H1 (cell line): ENCODE measurements around the gene PATJ. TPM values are rescaled to one million over a fixed set of nuclear protein-coding genes. Genes with fewer than 3 reads are reported as not detected.

ENCODE experiments used
- CTCF ChIA-PET: fragments of 300-600 bp; sonication (Branson Sonifier 250); formaldehyde crosslinking; loops from one replicate; lab custom pipeline; 2021; ENCODE audit not compliant: partially characterized antibody; lab: Charles Lee
- POLR2A ChIA-PET: fragments of 300-600 bp; sonication (Branson Sonifier 250); formaldehyde crosslinking; loops from one replicate; lab custom pipeline; 2021; ENCODE audit warnings: inconsistent platforms; ENCODE audit not compliant: partially characterized antibody; lab: Charles Lee
- DNase-seq, 2 experiments: peaks; one replicate each; pipeline versions ENCODE4 v3.0.0 to v3.0.0-alpha.2; 2010 to 2022; ENCODE audit warnings: low spot score in 2 of 2, low read depth in 1 of 2, mixed read lengths in 1 of 2
- FAIRE-seq: peaks from 2 replicates; lab custom pipeline; 2011; peaks lifted over from hg19 to GRCh38; lab: Jason Lieb, UNC
- H2AFZ ChIP-seq: 2 replicates; pipeline ENCODE4 v1.8.1; 2012; ENCODE audit warnings: low read length, inconsistent platforms
- H2AK5ac ChIP-seq: 2 replicates; pipeline ENCODE4 v1.6.1; 2013; ENCODE audit warnings: low read depth, low read length
- H2BK120ac ChIP-seq: replicated peaks from 2 replicates; pipeline ENCODE3; 2013; ENCODE audit warnings: low read depth, low read length, inconsistent platforms
- H2BK12ac ChIP-seq: 2 replicates; pipeline ENCODE4 v1.6.1; 2013; ENCODE audit warnings: low read depth, low read length
- H2BK15ac ChIP-seq: 2 replicates; pipeline ENCODE4 v1.6.1; 2013; ENCODE audit warnings: low read length
- H2BK20ac ChIP-seq: 2 replicates; pipeline ENCODE4 v1.6.1; 2013; ENCODE audit warnings: low read length
- H2BK5ac ChIP-seq: 2 replicates; pipeline ENCODE4 v1.6.1; 2013; ENCODE audit warnings: low read depth, low read length
- H3K14ac ChIP-seq: 2 replicates; pipeline ENCODE4 v1.6.1; 2013; ENCODE audit warnings: inconsistent platforms; ENCODE audit not compliant: insufficient read length
- H3K18ac ChIP-seq: 2 replicates; pipeline ENCODE4 v1.6.1; 2013; ENCODE audit warnings: low read length; ENCODE audit errors: extremely low read depth
- H3K23ac ChIP-seq: 2 replicates; pipeline ENCODE4 v1.6.1; 2013; ENCODE audit warnings: inconsistent platforms; ENCODE audit not compliant: insufficient read length
- H3K23me2 ChIP-seq: 2 replicates; pipeline ENCODE4 v1.6.1; 2013; ENCODE audit warnings: low read depth, low read length
- H3K27ac ChIP-seq: 2 replicates; pipeline ENCODE4 v1.6.1; 2011; ENCODE audit warnings: low read depth, low read length, inconsistent platforms
- H3K27me3 ChIP-seq, 4 experiments: replicated peaks in 1 of 4; 1 replicate in 1 of 4; 2 replicates in 3 of 4; pipeline versions ENCODE4 v1.6.1 to v1.8.1; 2011 to 2013; ENCODE audit warnings: low read length in 3 of 4, mild to moderate bottlenecking in 3 of 4, inconsistent platforms in 2 of 4, mixed read lengths in 2 of 4, moderate library complexity in 1 of 4; ENCODE audit not compliant: control insufficient read depth in 3 of 4, insufficient read depth in 3 of 4; ENCODE audit errors: extremely low read depth in 1 of 4
- H3K36me3 ChIP-seq, 4 experiments: 2 replicates each; pipeline versions ENCODE4 v1.6.1 to v1.8.1; 2011 to 2013; ENCODE audit warnings: mild to moderate bottlenecking in 4 of 4, low read length in 3 of 4, moderate library complexity in 2 of 4, control low read depth in 1 of 4, inconsistent platforms in 1 of 4; ENCODE audit not compliant: insufficient read depth in 4 of 4, control insufficient read depth in 2 of 4
- H3K4ac ChIP-seq: replicated peaks from 2 replicates; pipeline ENCODE3; 2013; ENCODE audit warnings: low read length, low read depth, mixed read lengths, inconsistent platforms; ENCODE audit not compliant: insufficient read length
- H3K4me1 ChIP-seq, 4 experiments: replicated peaks in 1 of 4; 1 replicate in 1 of 4; 2 replicates in 3 of 4; pipeline versions ENCODE4 v1.6.1 to v1.8.1; 2011 to 2013; ENCODE audit warnings: low read length in 3 of 4, inconsistent platforms in 2 of 4, mixed read lengths in 1 of 4; ENCODE audit not compliant: insufficient read depth in 4 of 4, control insufficient read depth in 3 of 4
- H3K4me2 ChIP-seq, 2 experiments: 2 replicates each; pipeline versions ENCODE4 v1.6.1 to v1.8.1; 2011 to 2013; ENCODE audit warnings: low read depth in 2 of 2, low read length in 2 of 2, control low read depth in 1 of 2, inconsistent platforms in 1 of 2, mild to moderate bottlenecking in 1 of 2; ENCODE audit not compliant: insufficient read depth in 1 of 2
- H3K4me3 ChIP-seq, 4 experiments: fragments of 200-600, 300-600 bp in 1 of 4; sonication (generic), shearing (Covaris generic), sonication (Bioruptor Twin) in 1 of 4; 2 replicates each; pipeline versions ENCODE4 v1.5.1 to v1.8.1; 2011 to 2016; ENCODE audit warnings: low read length in 4 of 4, low read depth in 3 of 4, control low read depth in 2 of 4, inconsistent platforms in 2 of 4, mild to moderate bottlenecking in 2 of 4, mixed read lengths in 1 of 4, moderate library complexity in 1 of 4; ENCODE audit not compliant: insufficient read depth in 2 of 4; ENCODE audit errors: extremely low read depth in 1 of 4
- H3K56ac ChIP-seq: replicated peaks from 2 replicates; pipeline ENCODE3; 2013; ENCODE audit warnings: low read depth, mild to moderate bottlenecking, mixed read lengths, low read length, inconsistent platforms; ENCODE audit not compliant: insufficient read length
- H3K79me1 ChIP-seq: 2 replicates; pipeline ENCODE4 v1.6.1; 2013; ENCODE audit warnings: low read depth, low read length, control low read depth
- H3K79me2 ChIP-seq, 2 experiments: 2 replicates each; pipeline versions ENCODE4 v1.6.1 to v1.8.1; 2012 to 2013; ENCODE audit warnings: low read length in 2 of 2, mild to moderate bottlenecking in 2 of 2, inconsistent platforms in 1 of 2; ENCODE audit not compliant: insufficient read depth in 2 of 2, control insufficient read depth in 1 of 2
- H3K9ac ChIP-seq, 4 experiments: replicated peaks in 1 of 4; 1 replicate in 1 of 4; 2 replicates in 3 of 4; pipeline versions ENCODE4 v1.6.1 to v1.8.1; 2011 to 2013; ENCODE audit warnings: low read depth in 3 of 4, low read length in 3 of 4, control low read depth in 2 of 4, mild to moderate bottlenecking in 2 of 4, moderate library complexity in 2 of 4, inconsistent platforms in 1 of 4; ENCODE audit errors: extremely low read depth in 1 of 4
- H3K9me3 ChIP-seq, 2 experiments: 2 replicates each; pipeline versions ENCODE4 v1.6.1 to v1.8.1; 2012 to 2013; ENCODE audit warnings: mild to moderate bottlenecking in 2 of 2, moderate library complexity in 2 of 2, control low read depth in 1 of 2, inconsistent platforms in 1 of 2, low read depth in 1 of 2, low read length in 1 of 2, mixed read lengths in 1 of 2; ENCODE audit not compliant: insufficient read depth in 2 of 2
- H4K20me1 ChIP-seq, 2 experiments: replicated peaks in 1 of 2; 2 replicates each; pipeline versions ENCODE3 to v1.8.1; 2011 to 2013; ENCODE audit warnings: inconsistent platforms in 2 of 2, low read length in 2 of 2, mild to moderate bottlenecking in 1 of 2; ENCODE audit not compliant: insufficient read depth in 2 of 2, control insufficient read depth in 1 of 2
- H4K5ac ChIP-seq: 2 replicates; pipeline ENCODE4 v1.6.1; 2013; ENCODE audit warnings: low read length, low read depth, mixed read lengths, inconsistent platforms; ENCODE audit not compliant: insufficient read length
- H4K8ac ChIP-seq: 2 replicates; pipeline ENCODE4 v1.8.0; 2013; ENCODE audit warnings: mild to moderate bottlenecking, moderate library complexity, low read length, inconsistent platforms; ENCODE audit not compliant: insufficient read depth; ENCODE audit errors: extremely low read depth
- H4K91ac ChIP-seq: replicated peaks from 2 replicates; pipeline ENCODE3; 2013; ENCODE audit warnings: low read length, mixed read lengths, inconsistent platforms; ENCODE audit not compliant: insufficient read length
- E2F6 ChIP-seq: IDR thresholded peaks from 2 replicates; pipeline ENCODE4 v1.6.1; 2012; ENCODE audit warnings: inconsistent platforms
- HDAC6 ChIP-seq: IDR thresholded peaks from one replicate; pipeline ENCODE4 v1.7.1; 2012; ENCODE audit warnings: low read depth, mild to moderate bottlenecking, inconsistent platforms, low read length, moderate library complexity
- JUND ChIP-seq: IDR thresholded peaks from 2 replicates; pipeline ENCODE4 v1.6.1; 2011; ENCODE audit warnings: mild to moderate bottlenecking, improper control_type of control experiment, low read length
- KDM1A ChIP-seq: fragments of 200-600, 300-600 bp; sonication (generic); IDR thresholded peaks from 2 replicates; pipeline ENCODE4 v1.7.1; 2016; ENCODE audit warnings: mild to moderate bottlenecking, low read length, borderline replicate concordance
- MAX ChIP-seq: IDR thresholded peaks from 2 replicates; pipeline ENCODE4 v1.6.1; 2012; ENCODE audit warnings: inconsistent platforms
- NRF1 ChIP-seq: IDR thresholded peaks from 2 replicates; pipeline ENCODE4 v1.6.1; 2011; ENCODE audit warnings: mild to moderate bottlenecking, low read depth, low read length, improper control_type of control experiment
- PHF8 ChIP-seq: fragments of 200-600 bp; sonication (generic); conservative IDR thresholded peaks from 2 replicates; pipeline ENCODE4 v1.7.1; 2012; ENCODE audit warnings: low read depth, mild to moderate bottlenecking, inconsistent platforms, low read length, moderate library complexity
- SP2 ChIP-seq: IDR thresholded peaks from 2 replicates; pipeline ENCODE4 v1.6.1; 2012; ENCODE audit warnings: mild to moderate bottlenecking, low read length, inconsistent platforms
- SP4 ChIP-seq: IDR thresholded peaks from 2 replicates; pipeline ENCODE4 v1.6.1; 2012; ENCODE audit warnings: low read length, inconsistent platforms
- TAF7 ChIP-seq: optimal IDR thresholded peaks from 2 replicates; pipeline ENCODE3; 2011; ENCODE audit warnings: low read depth, mild to moderate bottlenecking, inconsistent platforms, low read length, moderate library complexity, borderline replicate concordance
- USF2 ChIP-seq: IDR thresholded peaks from 2 replicates; pipeline ENCODE4 v1.6.1; 2011; ENCODE audit warnings: low read length, improper control_type of control experiment
- WGBS, 2 experiments: shearing (Covaris generic) in 1 of 2; methylation state at CpG; one replicate each; pipeline versions ENCODE4 v1.1.6 to v1.1.7; 2013 to 2015; ENCODE audit warnings: low lambda C conversion rate in 2 of 2, mixed read lengths in 2 of 2, inconsistent platforms in 1 of 2, low coverage in 1 of 2, missing lambda C conversion rate in 1 of 2; ENCODE audit not compliant: insufficient replicate concordance in 2 of 2, insufficient coverage in 1 of 2, insufficient read length in 1 of 2; ENCODE audit errors: extremely low coverage in 1 of 2, missing lambda C conversion rate in 1 of 2; 5-methylcytosine and 5-hydroxymethylcytosine counted together
- polyA plus RNA-seq, 7 experiments: library from polyadenylated mRNA; depleted of rRNA in 3 of 7; stranded (reverse) in 5 of 7; unstranded in 2 of 7; fragments of >200 nt in 5 of 7; fragments of 200-250 nt in 2 of 7; gene quantifications; 1 replicate in 5 of 7; 2 replicates in 1 of 7; 4 replicates in 1 of 7; pipeline versions ENCODE4 v1.2.1 to v1.2.3, GENCODE V29; 2011 to 2013; ENCODE audit warnings: missing spikeins in 2 of 7, mixed read lengths in 2 of 7
- total RNA-seq: library from RNA; stranded (reverse); fragmentation: NEBNext Ultra II Directional; extraction: Animal tissue kit (Norgen Biotek cat#: 25700); gene quantifications from 2 replicates; pipeline ENCODE4 v1.2.1, GENCODE V29; 2021

PATJ gene
- total and polyA plus RNA-seq, 2 of the 8 experiments (the other 6 are each of a cell fraction or from before 2014, with no cell fraction given) = 8.2 to 55.6 TPM

GRCh38 chr1:61925591-61926298, 183.5 kb downstream of the PATJ start:
- ChIA-PET POLR2A (no interaction called here), CTCF (interaction anchor here (1.9 kb wide), 1 partner anchor 11 kb away, joined by 4 read pairs; no protein-coding TSS in a partner anchor)
- H3K14ac ChIP-seq = no peak overlapping the region
- H3K4me2 ChIP-seq = no peak overlapping the region
- H2BK12ac ChIP-seq = no peak overlapping the region
- H3K27me3 ChIP-seq = no peaks in the 10 kb centered on the region
- H2AK5ac ChIP-seq = no peak overlapping the region
- no peak overlapping the region for H3K4ac ChIP-seq
- no peak overlapping the region for H2BK15ac ChIP-seq
- no peak overlapping the region for H2BK20ac ChIP-seq
- H2AFZ ChIP-seq = no peak overlapping the region
- no peak overlapping the region for H2BK5ac ChIP-seq
- no peaks in the 10 kb centered on the region for H3K79me1 ChIP-seq
- H4K91ac ChIP-seq = no peak overlapping the region
- WGBS, 2 experiments = 89% methylated on average over 1 of the region's 1 CpG; no CpG with 5 or more reads in 1 of the 2 experiments
- no peak overlapping the region for H3K23ac ChIP-seq
- no peaks in the 10 kb centered on the region for H3K23me2 ChIP-seq
- no peaks in the 10 kb centered on the region; a peak in 1 of 7 replicates for H3K4me1 ChIP-seq
- no peak overlapping the region for H3K9ac ChIP-seq
- no peaks in the 10 kb centered on the region for H3K79me2 ChIP-seq
- H3K18ac ChIP-seq = no peak overlapping the region
- H4K5ac ChIP-seq = no peak overlapping the region
- H2BK120ac ChIP-seq = no peak overlapping the region
- DNase-seq = no peak
- H4K20me1 ChIP-seq = peaks cover 0 to 1% of the 10 kb centered on the region in 2 experiments
- no peak overlapping the region for H3K27ac ChIP-seq
- no peak for FAIRE-seq
- no peak overlapping the region for H3K56ac ChIP-seq
- H3K9me3 ChIP-seq = no peaks in the 10 kb centered on the region
- H3K36me3 ChIP-seq = peaks cover 0 to 4% (median 0%) of the 10 kb centered on the region in 4 experiments; a peak in 1 of 8 replicates
- H4K8ac ChIP-seq = no peak overlapping the region
- no peak overlapping the region for H3K4me3 ChIP-seq
- no peak for TF ChIP-seq E2F6
- TF ChIP-seq KDM1A = no peak
- no peak for TF ChIP-seq MAX
- no peak for TF ChIP-seq PHF8
- no peak for TF ChIP-seq NRF1
- TF ChIP-seq JUND = no peak
- no peak for TF ChIP-seq SP2
- no peak for TF ChIP-seq USF2
- TF ChIP-seq TAF7 = no peak
- no peak for TF ChIP-seq SP4
- no peak for TF ChIP-seq HDAC6
